GM12892 (cell line): Measurements from ENCODE around the gene DOCK6.
"Not testable (repeated sequence)": the region's sequence is repeated elsewhere in the genome, so short reads cannot be mapped to it uniquely, and the experiment has no call there.

Source experiments
- DNase-seq: peaks from one replicate; pipeline ENCODE4 v3.0.0; 2011; ENCODE audit not compliant: insufficient read length
- FAIRE-seq: peaks from 2 replicates; lab custom pipeline; 2011; peaks lifted over from hg19 to GRCh38; lab: Jason Lieb, UNC
- POLR2A ChIP-seq: IDR thresholded peaks from 2 replicates; pipeline ENCODE4 v1.6.1; 2011; ENCODE audit warnings: low read depth, low read length, control low read depth
- POLR2AphosphoS5 ChIP-seq: IDR thresholded peaks from 2 replicates; pipeline ENCODE4 v1.6.1; 2011; ENCODE audit warnings: low read depth, low read length, control low read depth
- TAF1 ChIP-seq: IDR thresholded peaks from 2 replicates; pipeline ENCODE4 v1.6.1; 2011; ENCODE audit warnings: low read depth, mild to moderate bottlenecking, control low read depth, low read length, borderline replicate concordance

DOCK6 gene

GRCh38 chr19:11174336-11174735 is 88.0 kb downstream of the DOCK6 start:
- TF ChIP-seq POLR2AphosphoS5 (no peak), TAF1 (no peak), POLR2A (no peak)
- DNase-seq (no peak), FAIRE-seq (no peak)

DNA sequence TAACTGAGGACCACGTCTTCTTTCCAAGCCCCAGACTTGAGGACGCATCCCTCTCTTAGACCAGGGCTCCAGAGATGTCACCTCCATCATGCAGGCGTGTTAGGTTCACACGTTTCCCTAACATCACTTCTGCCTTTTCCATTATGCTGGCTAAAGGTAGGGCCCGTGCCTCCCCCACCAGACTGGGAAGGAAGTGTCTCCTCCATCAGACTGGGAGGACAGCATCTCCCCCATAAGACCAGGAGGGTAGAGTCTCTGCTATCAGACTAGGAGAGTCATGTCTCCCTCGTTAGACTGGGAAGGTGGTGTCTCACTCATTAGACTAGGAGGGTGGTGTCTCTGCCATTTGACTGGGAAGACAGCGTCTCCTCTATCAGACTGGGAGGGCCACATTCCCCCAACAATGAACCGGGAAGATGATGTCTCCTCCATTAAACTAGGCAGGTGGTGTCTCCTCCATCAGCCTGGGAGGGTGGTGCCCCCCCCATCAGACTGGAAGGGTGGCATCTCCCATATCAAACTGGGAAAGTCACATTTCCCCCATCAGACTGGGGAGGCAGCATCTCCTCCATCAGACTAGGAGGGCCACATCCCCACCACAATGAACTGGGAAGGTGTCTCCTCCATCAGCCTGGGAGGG is 88.7 kb downstream of the DOCK6 start:
- FAIRE-seq = no peak
- DNase-seq = no peak
- TF ChIP-seq POLR2A = no peak

DNA sequence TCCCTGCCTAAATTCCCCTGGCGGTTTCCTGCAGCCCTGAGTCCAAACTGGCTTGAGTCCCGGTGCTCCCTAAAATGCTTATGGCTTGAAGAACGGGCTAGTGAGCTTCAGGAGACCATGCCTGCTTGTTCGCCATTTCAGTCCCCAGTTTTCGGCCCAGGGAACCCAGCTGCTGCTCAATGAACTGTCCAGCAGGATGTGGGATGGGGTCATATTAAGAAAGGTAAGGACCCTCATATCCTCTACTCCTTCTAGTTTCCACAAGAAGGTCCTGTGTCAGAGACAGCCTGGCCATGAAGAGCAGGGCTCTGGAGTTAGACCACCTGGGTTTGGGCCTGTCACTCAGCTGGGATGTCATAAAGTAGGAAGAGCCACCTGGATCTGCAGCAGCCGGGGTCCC is 89.7 kb downstream of the DOCK6 start:
- DNase-seq (no peak), FAIRE-seq (no peak)
- no peak for TF ChIP-seq POLR2AphosphoS5
- no peak for TF ChIP-seq POLR2A

DNA sequence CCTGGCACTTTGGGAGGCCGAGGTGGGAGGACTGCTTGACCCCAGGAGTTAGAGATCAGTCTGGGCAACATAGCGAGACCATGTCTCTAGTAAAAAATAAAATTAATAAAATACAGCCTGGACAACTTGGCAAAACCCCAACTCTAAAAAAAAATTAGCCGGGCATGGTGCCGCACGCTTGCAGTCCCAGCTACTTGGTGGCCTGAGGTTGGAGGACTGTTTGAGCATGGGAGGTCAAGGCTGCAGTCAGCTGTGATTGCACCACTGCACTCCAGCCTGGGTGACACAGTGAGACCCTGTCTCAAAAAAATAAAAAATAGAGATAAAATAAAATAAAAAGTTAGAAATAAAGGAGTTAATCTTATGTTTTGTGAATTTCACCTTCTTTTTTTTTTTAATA is 91.2 kb downstream of the DOCK6 start:
- TF ChIP-seq POLR2AphosphoS5 = no peak
- no peak for TF ChIP-seq TAF1
- TF ChIP-seq POLR2A = no peak
- DNase-seq (no peak), FAIRE-seq (no peak)

DNA sequence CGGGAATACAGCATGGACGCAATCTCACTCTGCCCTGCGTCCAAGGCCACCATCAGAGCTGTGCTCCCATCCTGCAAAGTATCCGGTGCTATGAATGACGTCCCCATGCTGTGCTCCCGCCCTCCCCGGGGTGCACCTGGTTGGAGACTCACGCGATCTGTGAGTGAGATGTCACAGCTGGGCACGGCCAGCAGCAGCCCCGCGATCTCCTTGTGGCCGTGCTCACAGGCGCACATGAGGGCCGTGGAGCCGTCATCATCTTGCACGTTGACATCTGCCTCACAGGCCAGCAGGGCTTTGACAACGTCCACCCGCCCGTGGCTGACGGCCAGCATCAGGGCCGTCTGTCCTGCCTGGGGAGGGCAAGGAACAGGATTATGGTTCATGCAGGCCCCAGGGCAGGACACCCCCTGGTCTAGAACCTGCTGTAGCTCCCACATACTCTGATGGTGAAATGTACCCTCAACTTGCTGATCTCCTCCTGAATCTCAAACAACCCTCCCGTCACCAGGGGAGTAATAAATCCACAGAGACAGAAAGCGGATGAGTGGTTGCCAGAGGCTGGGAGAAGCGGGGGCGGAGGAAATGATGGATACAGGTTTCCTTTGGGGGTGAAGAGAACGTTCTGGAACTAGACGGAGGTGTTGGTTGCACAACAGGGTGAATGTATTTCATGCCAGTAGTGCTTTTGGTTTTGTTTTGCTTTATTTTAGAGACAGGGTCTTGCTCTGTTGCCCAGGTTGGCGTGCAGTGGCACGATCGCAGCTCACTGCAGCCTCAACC is 92.2 kb downstream of the DOCK6 start:
- FAIRE-seq (no peak), DNase-seq (no peak)

DNA sequence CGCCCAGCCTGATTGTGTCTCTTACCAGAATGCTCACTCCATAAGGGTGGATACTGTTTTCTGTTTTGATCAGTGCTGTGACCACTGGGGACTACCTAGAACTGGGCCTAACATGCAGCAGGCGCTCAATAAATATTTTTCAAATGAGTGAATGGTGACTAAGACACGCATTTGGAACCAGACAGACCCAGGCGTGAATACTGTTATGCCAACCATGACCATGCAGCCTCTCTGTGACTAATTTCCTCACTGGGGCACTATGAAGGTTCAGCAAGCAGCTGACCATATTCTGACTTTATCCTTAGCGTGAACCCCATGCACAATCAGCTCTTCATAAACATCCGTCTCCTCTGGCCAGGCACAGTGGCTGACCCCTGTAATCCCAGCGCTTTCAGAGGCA is 93.8 kb downstream of the DOCK6 start:
- no peak for FAIRE-seq
- TF ChIP-seq POLR2AphosphoS5 (no peak), POLR2A (no peak), TAF1 (no peak)
- no peak for DNase-seq

More for the DNA sequence above, 92.2 kb downstream of the DOCK6 start:
- TF ChIP-seq POLR2AphosphoS5 (no peak), TAF1 (no peak), POLR2A (no peak)

- TF ChIP-seq TAF1 = no peak
- TF ChIP-seq POLR2AphosphoS5 = no peak
- no peak for TF ChIP-seq POLR2A
- no peak for DNase-seq
- no peak for FAIRE-seq
Observed at GRCh38 chr19:11166281-11167142, 95.8 kb downstream of the DOCK6 start.

DNA sequence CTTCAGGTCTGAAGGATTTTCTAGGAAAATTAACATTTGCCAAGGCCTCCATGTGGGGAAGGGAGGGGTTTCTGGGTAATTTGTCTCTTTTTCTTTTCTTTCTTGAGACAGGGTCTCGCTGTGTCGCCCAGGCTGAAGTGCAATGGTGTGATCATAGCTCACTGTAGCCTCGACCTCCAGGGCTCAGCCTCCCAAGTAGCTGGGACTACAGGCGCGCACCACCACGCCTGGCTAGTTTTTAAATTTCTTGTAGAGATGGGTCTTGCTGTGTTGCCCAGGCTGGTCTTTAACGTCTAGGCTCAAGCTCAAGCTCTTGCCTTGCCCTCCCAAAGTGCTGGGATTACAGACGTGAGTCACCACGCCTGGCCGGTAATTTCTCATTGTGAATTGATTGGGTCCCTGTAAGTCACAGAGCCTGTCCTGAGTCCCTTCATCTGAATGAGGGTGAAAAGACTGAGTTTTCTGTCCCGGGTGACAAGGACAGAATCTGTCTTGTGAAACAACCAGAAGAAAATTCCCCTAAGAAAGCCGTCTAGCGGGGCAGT is 96.8 kb downstream of the DOCK6 start:
- FAIRE-seq (no peak), DNase-seq (no peak)
- no peak for TF ChIP-seq POLR2A
- no peak for TF ChIP-seq TAF1
- no peak for TF ChIP-seq POLR2AphosphoS5

DNA sequence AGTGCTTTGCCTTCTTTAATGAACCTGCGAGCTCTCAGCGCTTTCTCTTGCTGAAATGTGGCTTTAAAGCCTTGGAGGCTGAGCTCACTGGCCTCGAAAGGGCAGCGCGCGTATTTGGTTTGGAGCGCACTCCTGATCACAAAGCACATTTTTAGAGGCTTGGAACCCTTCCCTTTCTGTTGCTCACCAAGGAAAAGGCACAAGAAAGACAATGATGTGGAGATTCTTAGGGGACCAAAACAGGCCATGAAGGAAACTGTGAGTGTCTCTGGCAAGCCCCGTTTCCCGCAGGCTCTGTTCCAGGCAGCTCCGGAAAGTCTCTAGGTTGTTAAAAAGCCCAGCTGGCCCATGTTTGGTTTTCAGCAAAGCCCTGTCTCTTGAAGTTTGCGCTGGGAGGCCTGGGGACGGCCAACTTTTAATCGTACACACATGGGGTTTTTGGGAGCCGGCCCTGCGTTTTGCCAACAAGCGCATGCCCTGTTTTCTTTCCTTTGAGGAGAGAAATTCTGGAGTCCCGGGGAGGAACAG is 97.4 kb downstream of the DOCK6 start:
- FAIRE-seq (no peak), DNase-seq (no peak)
- TF ChIP-seq POLR2AphosphoS5 (no peak), TAF1 (no peak), POLR2A (no peak)

DNA sequence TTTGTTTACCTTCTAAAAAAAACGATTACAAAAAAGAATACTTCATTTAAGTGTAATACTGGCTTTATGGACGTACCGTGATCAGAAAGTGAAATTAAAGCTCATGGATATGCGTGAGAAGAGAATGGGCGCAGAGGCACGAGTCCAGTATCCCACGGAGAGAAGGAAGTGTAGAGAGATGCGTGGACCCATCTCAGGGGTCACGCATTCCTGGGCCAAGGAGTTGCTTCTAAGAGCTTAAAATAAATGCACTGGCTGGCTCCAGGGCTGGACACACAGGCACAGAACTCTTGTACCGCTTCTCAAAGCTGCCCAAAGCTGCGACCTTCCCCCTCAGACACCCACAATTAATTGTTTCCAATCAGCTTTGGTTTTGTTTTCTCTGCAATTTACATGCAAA is 98.0 kb downstream of the DOCK6 start:
- no peak for FAIRE-seq
- TF ChIP-seq POLR2AphosphoS5 (no peak), TAF1 (no peak), POLR2A (no peak)
- DNase-seq = no peak

DNA sequence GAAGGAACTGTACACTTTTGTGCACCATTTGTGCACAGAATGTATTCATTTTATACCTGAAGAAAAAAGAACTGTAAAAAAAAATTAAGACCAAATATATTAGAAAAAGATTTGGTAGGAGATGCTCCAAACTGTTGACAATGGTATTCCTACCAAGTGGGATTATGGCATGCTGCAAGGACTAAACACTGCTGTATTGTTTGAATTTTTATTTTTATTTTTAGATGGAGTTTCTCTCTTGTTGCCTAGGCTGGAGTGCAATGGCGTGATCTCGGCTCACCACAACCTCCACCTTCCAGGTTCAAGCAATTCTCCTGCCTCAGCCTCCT is 101.9 kb downstream of the DOCK6 start:
- DNase-seq, FAIRE-seq: not testable (repeated sequence)
